CD4-positive, alpha-beta T cell (primary cell): Measurements from ENCODE around the gene SLC35D2. TPM values are rescaled to one million over a fixed set of nuclear protein-coding genes. Genes with fewer than 3 reads are reported as not detected.
"Not testable (repeated sequence)": the region's sequence is repeated elsewhere in the genome, so short reads cannot be mapped to it uniquely, and the experiment has no call there.

Experiments
- ATAC-seq: fragments of 200-7000 bp; cut with Tn5 transposase; one replicate; pipeline ENCODE4 v1.10.0; 2022; ENCODE audit warnings: mild to moderate bottlenecking; ENCODE audit not compliant: poor library complexity
- CTCF ChIA-PET: fragments of 350-600 bp; sonication (Branson Sonifier 250); formaldehyde crosslinking; loops from one replicate; lab custom pipeline; 2021; ENCODE audit warnings: antibody characterized with exemption, inconsistent platforms; lab: Charles Lee
- POLR2A ChIA-PET: fragments of 350-600 bp; sonication (Branson Sonifier 250); formaldehyde crosslinking; loops from one replicate; lab custom pipeline; 2021; ENCODE audit warnings: antibody characterized with exemption, inconsistent platforms; lab: Charles Lee
- DNase-seq, 14 experiments: peaks; one replicate each; pipeline ENCODE4 v3.0.0-alpha.2; 2013 to 2020; ENCODE audit warnings: mixed read lengths in 2 of 14
- H3K27ac ChIP-seq, 2 donors: one replicate each; pipeline versions ENCODE4 v1.5.1 to v1.7.0; 2013; ENCODE audit warnings: low read length in 2 of 2, low read depth in 1 of 2, mild to moderate bottlenecking in 1 of 2
- H3K27me3 ChIP-seq, 2 experiments: 1 replicate in 1 of 2; 2 replicates in 1 of 2; pipeline versions ENCODE4 v1.6.1 to v1.7.0; 2013; ENCODE audit warnings: low read length in 2 of 2, control low read depth in 1 of 2, mild to moderate bottlenecking in 1 of 2, moderate library complexity in 1 of 2; ENCODE audit not compliant: insufficient read depth in 2 of 2, control insufficient read depth in 1 of 2
- H3K36me3 ChIP-seq: one replicate; pipeline ENCODE4 v1.6.1; 2013; ENCODE audit warnings: low read length, control low read depth; ENCODE audit not compliant: insufficient read depth
- H3K4me1 ChIP-seq: one replicate; pipeline ENCODE4 v1.6.1; 2013; ENCODE audit warnings: low read length, control low read depth; ENCODE audit not compliant: insufficient read depth
- H3K4me3 ChIP-seq: one replicate; pipeline ENCODE4 v1.5.1; 2013; ENCODE audit warnings: mild to moderate bottlenecking, low read length, moderate library complexity
- H3K9me3 ChIP-seq, 2 experiments: 1 replicate in 1 of 2; 2 replicates in 1 of 2; pipeline versions ENCODE4 v1.6.1 to v1.7.0; 2013; ENCODE audit warnings: low read length in 2 of 2, mild to moderate bottlenecking in 2 of 2, control low read depth in 1 of 2, moderate library complexity in 1 of 2; ENCODE audit not compliant: control insufficient read depth in 1 of 2, insufficient read depth in 1 of 2
- H3K27ac Mint-ChIP-seq: one replicate; pipeline ENCODE4 v1.8.0; 2020; ENCODE audit warnings: mixed read lengths
- H3K27me3 Mint-ChIP-seq: one replicate; pipeline ENCODE4 v1.8.0; 2021; ENCODE audit warnings: mixed read lengths
- H3K36me3 Mint-ChIP-seq: one replicate; pipeline ENCODE4 v1.8.0; 2021; ENCODE audit warnings: low read depth, mixed read lengths
- H3K4me1 Mint-ChIP-seq: one replicate; pipeline ENCODE4 v1.8.0; 2021; ENCODE audit warnings: low read depth, mixed read lengths
- H3K4me3 Mint-ChIP-seq: one replicate; pipeline ENCODE4 v1.8.0; 2020; ENCODE audit warnings: mild to moderate bottlenecking, mixed read lengths
- H3K9me3 Mint-ChIP-seq: one replicate; pipeline ENCODE4 v1.8.0; 2020; ENCODE audit warnings: mixed read lengths
- CTCF ChIP-seq: fragments of 200-600 bp; IDR thresholded peaks from one replicate; pipeline ENCODE4 v1.8.0; 2022; ENCODE audit warnings: antibody characterized with exemption, mild to moderate bottlenecking
- intact Hi-C, 2 experiments: fragments of 100-400 bp; cut with DNase I in 1 of 2; cut with micrococcal nuclease in 1 of 2; formaldehyde crosslinking; loops; one replicate each; pipeline versions ENCODE4 v1.15.1 to v1.9.0; 2023 to 2025; cut with DNase I, micrococcal nuclease
- total RNA-seq, 174 experiments: library from RNA in 2 of 174; stranded (reverse) in 2 of 174; gene quantifications; one replicate each; pipeline ENCODE4 v1.2.3 and lab custom pipeline; 2021 to 2026

The SLC35D2 gene
- total RNA-seq, 2 experiments from 2014 or later = 13.2 to 14.7 TPM

DNA sequence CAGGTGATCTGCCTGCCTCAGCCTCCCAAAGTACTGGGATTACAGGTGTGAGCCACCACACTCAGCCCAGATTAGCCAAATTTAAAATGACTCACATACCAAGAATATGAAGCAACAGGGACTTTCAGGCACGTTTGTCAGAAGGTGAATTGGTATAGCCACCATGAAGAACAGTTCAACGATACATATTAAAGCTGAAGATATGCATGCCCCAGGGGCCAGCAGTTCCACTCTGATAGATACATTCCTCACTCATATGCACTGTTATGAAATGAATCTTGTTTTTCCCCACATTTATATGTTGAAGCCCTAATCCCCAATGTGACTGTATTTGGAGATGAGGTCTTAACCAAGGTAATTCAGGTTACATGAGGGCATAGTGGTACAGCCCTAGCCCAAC is 22.5 kb downstream of the SLC35D2 start:
- DNase-seq (no peak), ATAC-seq (no peak)
- Histone ChIP-seq H3K4me1 (no peaks in the 10 kb centered on the region), H3K27ac (no peak overlapping the region), H3K27me3 (no peaks in the 10 kb centered on the region), H3K9me3 (no peaks in the 10 kb centered on the region), H3K4me3 (no peak overlapping the region), H3K36me3 (peaks cover 7% of the 10 kb centered on the region)
- intact Hi-C loops = no loop called here
- Mint-ChIP-seq H3K36me3 (peaks cover 21% of the 10 kb centered on the region), H3K4me3 (no peak overlapping the region), H3K9me3 (no peaks in the 10 kb centered on the region), H3K27ac (no peak overlapping the region), H3K27me3 (no peaks in the 10 kb centered on the region), H3K4me1 (no peaks in the 10 kb centered on the region)
- no peak for TF ChIP-seq CTCF
- POLR2A ChIA-PET = no interaction called here
- CTCF ChIA-PET = no interaction called here

GRCh38 chr9:96360523-96360922 is 23.0 kb downstream of the SLC35D2 start:
- ATAC-seq, H3K4me3 Mint-ChIP-seq, POLR2A ChIA-PET, H3K27ac ChIP-seq, H3K9me3 ChIP-seq, H3K4me1 ChIP-seq, H3K9me3 Mint-ChIP-seq, H3K27me3 ChIP-seq, H3K27ac Mint-ChIP-seq, H3K4me3 ChIP-seq, H3K27me3 Mint-ChIP-seq, H3K4me1 Mint-ChIP-seq, intact Hi-C loops, H3K36me3 ChIP-seq, DNase-seq: not testable (repeated sequence)
- H3K36me3 Mint-ChIP-seq = peaks cover 21% of the 10 kb centered on the region
- CTCF ChIA-PET = interaction anchor here (0.9 kb wide), 1 partner anchor 43 kb away, joined by 3 read pairs; no protein-coding TSS in a partner anchor

DNA sequence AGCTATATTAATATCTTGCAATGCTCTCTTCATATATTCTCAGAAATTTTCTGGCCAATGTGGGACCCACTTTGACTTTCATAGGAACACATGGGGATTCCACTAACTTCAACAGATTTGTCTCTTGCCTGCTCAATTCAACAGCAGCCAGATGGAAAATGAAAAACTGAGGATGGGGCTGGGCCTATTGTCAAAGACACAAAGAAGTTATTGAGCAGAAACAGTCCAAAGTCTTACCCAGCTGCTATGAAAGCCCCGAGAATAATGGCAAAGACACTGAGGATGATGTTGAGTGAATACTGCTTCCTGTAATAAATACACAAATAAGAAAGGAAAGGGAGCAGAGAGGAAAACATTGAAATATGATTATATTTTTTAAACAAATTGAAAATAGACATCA is 32.6 kb downstream of the SLC35D2 start:
- CTCF ChIA-PET = no interaction called here
- H3K27ac ChIP-seq = no peak overlapping the region
- no peak for TF ChIP-seq CTCF
- H3K4me1 ChIP-seq = no peaks in the 10 kb centered on the region
- H3K4me1 Mint-ChIP-seq = no peaks in the 10 kb centered on the region
- intact Hi-C loops = no loop called here
- no peaks in the 10 kb centered on the region for H3K36me3 Mint-ChIP-seq
- peaks cover 2% of the 10 kb centered on the region for H3K9me3 Mint-ChIP-seq
- POLR2A ChIA-PET = no interaction called here
- no peak overlapping the region for H3K27ac Mint-ChIP-seq
- H3K4me3 ChIP-seq = no peak overlapping the region
- H3K27me3 Mint-ChIP-seq = no peaks in the 10 kb centered on the region
- H3K9me3 ChIP-seq = no peaks in the 10 kb centered on the region
- H3K36me3 ChIP-seq = no peaks in the 10 kb centered on the region
- DNase-seq = no peak
- ATAC-seq = no peak
- H3K4me3 Mint-ChIP-seq = no peak overlapping the region
- H3K27me3 ChIP-seq = no peaks in the 10 kb centered on the region

DNA sequence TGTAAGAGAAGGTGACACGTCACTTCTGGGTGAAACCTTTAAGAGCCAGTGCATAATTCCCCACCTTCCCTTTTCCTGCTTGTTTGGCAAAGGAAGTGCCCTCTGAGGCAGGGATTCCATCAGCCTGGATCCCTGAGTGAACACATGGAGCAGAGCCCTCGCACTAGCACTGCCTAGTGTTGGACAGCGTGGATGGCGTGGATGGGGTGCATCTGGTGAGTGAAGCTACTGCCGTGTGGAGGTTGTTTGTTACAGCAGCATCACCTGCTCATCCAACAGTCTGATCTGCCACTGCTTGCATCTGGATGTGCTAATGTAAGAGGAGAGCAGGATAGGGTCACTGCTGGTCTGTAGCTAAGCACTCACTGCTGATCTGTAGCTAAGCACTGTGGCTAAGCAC is 35.2 kb downstream of the SLC35D2 start:
- intact Hi-C loops = no loop called here
- no peak for TF ChIP-seq CTCF
- ATAC-seq = no peak
- Histone ChIP-seq H3K4me3 (no peak overlapping the region), H3K9me3 (no peaks in the 10 kb centered on the region), H3K4me1 (no peaks in the 10 kb centered on the region), H3K27me3 (no peaks in the 10 kb centered on the region), H3K27ac (no peak overlapping the region), H3K36me3 (no peaks in the 10 kb centered on the region)
- Mint-ChIP-seq H3K4me1 (no peaks in the 10 kb centered on the region), H3K4me3 (no peak overlapping the region), H3K27ac (no peak overlapping the region), H3K27me3 (no peaks in the 10 kb centered on the region), H3K36me3 (no peaks in the 10 kb centered on the region), H3K9me3 (peaks cover 2% of the 10 kb centered on the region)
- no peak for DNase-seq
- ChIA-PET CTCF (no interaction called here), POLR2A (no interaction called here)
